ENCODE data around the gene PRM2.

The PRM2 gene

DNA sequence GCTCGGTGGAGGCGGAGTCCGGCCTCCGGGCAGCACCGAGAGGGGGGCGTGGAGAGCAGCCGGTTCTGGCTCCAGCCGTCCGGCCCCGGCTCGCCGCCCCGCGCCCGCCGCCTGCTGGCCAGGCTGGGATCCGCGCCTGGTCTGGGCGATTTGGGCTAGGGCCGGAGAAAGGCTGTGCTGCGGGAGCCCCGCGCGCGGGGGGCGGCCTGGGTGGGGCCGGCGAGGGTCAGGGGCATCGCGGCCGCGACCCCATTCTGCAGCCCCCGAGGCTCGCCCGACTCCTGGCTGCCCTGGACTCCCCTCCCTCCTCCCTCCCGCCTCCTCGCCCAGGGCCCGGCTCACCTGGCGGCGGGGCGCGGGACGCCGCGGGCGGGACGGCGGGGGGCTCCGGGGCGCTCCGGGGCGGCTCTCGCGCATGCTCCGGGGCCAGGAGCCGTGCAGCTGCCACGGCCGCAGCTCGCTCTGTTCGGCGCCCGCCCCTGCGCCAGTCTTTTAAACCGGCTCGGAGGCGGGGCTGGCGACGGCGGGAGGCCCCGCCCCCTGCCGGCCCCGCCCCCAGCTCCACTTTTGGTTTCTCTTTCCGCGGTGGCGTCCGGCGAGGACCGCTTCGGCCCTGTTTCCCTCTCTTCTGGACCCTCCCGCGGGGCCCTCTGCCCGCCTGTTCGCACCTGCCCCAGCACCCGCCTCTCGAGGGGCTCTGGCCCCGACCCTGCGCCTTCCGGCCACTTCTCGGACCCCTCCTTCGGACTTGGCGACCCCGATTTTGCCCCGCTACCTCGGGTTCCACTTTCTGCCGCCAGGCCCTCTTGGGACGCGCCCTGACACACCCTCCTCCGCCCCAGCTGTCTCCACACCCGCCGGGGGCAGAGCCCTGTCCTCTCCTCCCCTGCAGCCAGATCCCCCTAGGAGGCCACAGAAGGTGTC is 20.3 kb downstream of the PRM2 start, which contains the start of gene SOCS1:
SOCS1 (minus strand) TSS at position 468 of the 924 bp plus-strand sequence. CDS start 726 bp downstream, outside the sequence.
- Histone ChIP-seq H4K20me1 (ENCODE audit: control insufficient read depth, insufficient read depth, low read depth, low read length) (peaks cover 12% of the 10 kb centered on the region), H3F3A (ENCODE audit: control insufficient read depth, insufficient read depth) (peaks cover 21% of the 10 kb centered on the region), H3K4me2 (ENCODE audit: low read length) (peak within 1 kb of the TSS; percentile 98), H3K36me3 (ENCODE audit: control insufficient read depth, low read length) (peaks cover 40% of the 10 kb centered on the region), H3K9me3 (ENCODE audit: control insufficient read depth, insufficient read depth, low read length) (no peaks in the 10 kb centered on the region), H3K4me3 (ENCODE audit: low read length) (peak within 1 kb of the TSS; percentile 78), H3K79me2 (ENCODE audit: control insufficient read depth, low read length) (peaks cover 37% of the 10 kb centered on the region), H3K4me1 (ENCODE audit: control insufficient read depth, low read length) (peaks cover 59% of the 10 kb centered on the region), H3K9me2 (replicated peaks; ENCODE audit: control insufficient read depth, low read length) (no peaks in the 10 kb centered on the region), H3K27me3 (ENCODE audit: control insufficient read depth, low read length) (peaks cover 18% of the 10 kb centered on the region), H3K27ac (ENCODE audit: low read depth, low read length) (peak within 1 kb of the TSS; percentile 58)
- TF ChIP-seq EZH2phosphoT487 (IDR thresholded peaks at IDR 0.05; ENCODE audit: borderline replicate concordance, low read length) = no peak
- TF ChIP-seq, protein P1, sequence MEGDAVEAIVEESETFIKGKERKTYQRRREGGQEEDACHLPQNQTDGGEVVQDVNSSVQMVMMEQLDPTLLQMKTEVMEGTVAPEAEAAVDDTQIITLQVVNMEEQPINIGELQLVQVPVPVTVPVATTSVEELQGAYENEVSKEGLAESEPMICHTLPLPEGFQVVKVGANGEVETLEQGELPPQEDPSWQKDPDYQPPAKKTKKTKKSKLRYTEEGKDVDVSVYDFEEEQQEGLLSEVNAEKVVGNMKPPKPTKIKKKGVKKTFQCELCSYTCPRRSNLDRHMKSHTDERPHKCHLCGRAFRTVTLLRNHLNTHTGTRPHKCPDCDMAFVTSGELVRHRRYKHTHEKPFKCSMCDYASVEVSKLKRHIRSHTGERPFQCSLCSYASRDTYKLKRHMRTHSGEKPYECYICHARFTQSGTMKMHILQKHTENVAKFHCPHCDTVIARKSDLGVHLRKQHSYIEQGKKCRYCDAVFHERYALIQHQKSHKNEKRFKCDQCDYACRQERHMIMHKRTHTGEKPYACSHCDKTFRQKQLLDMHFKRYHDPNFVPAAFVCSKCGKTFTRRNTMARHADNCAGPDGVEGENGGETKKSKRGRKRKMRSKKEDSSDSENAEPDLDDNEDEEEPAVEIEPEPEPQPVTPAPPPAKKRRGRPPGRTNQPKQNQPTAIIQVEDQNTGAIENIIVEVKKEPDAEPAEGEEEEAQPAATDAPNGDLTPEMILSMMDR (IDR thresholded peaks at IDR 0.05; ENCODE audit: low read depth, low read length, poor library complexity, severe bottlenecking) = peak; percentile 90

DNA sequence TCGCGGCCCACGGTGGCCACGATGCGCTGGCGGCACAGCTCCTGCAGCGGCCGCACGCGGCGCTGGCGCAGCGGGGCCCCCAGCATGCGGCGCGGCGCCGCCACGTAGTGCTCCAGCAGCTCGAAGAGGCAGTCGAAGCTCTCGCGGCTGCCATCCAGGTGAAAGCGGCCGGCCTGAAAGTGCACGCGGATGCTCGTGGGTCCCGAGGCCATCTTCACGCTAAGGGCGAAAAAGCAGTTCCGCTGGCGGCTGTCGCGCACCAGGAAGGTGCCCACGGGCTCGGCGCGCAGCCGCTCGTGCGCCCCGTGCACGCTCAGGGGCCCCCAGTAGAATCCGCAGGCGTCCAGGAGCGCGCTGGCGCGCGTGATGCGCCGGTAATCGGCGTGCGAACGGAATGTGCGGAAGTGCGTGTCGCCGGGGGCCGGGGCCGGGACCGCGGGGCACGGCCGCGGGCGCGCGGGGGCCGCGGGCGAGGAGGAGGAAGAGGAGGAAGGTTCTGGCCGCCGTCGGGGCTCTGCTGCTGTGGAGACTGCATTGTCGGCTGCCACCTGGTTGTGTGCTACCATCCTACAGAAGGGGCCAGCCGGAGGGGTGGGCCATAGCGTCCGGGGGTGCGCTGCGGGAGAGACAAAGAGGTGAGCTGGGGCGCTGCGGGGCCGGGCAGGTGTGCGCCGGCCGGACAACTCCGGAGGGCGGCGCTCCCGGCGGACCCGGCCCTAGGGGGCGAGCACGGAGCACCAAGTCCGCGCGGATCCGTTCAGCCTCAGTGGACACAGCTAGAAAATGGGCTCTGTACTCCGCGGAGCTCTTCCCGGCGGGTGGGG is 21.2 kb downstream of the PRM2 start:
- Histone ChIP-seq H4K20me1 (ENCODE audit: control insufficient read depth, insufficient read depth, low read depth, low read length) (peaks cover 12% of the 10 kb centered on the region), H3K9me2 (replicated peaks; ENCODE audit: control insufficient read depth, low read length) (no peaks in the 10 kb centered on the region), H3K79me2 (ENCODE audit: control insufficient read depth, low read length) (peaks cover 37% of the 10 kb centered on the region), H3K36me3 (ENCODE audit: control insufficient read depth, low read length) (peaks cover 40% of the 10 kb centered on the region), H3K4me3 (ENCODE audit: low read length) (peak overlapping the region; percentile 78), H3F3A (ENCODE audit: control insufficient read depth, insufficient read depth) (peaks cover 24% of the 10 kb centered on the region), H3K27me3 (ENCODE audit: control insufficient read depth, low read length) (peaks cover 18% of the 10 kb centered on the region), H3K9me3 (ENCODE audit: control insufficient read depth, insufficient read depth, low read length) (no peaks in the 10 kb centered on the region), H3K4me1 (ENCODE audit: control insufficient read depth, low read length) (peaks cover 59% of the 10 kb centered on the region), H3K4me2 (ENCODE audit: low read length) (peak overlapping the region; percentile 98), H3K27ac (ENCODE audit: low read depth, low read length) (peak overlapping the region; percentile 58)
- no peak for TF ChIP-seq EZH2phosphoT487 (IDR thresholded peaks at IDR 0.05; ENCODE audit: borderline replicate concordance, low read length)
- TF ChIP-seq, protein P1 (IDR thresholded peaks at IDR 0.05; ENCODE audit: low read depth, low read length, poor library complexity, severe bottlenecking) = peak; percentile 52

DNA sequence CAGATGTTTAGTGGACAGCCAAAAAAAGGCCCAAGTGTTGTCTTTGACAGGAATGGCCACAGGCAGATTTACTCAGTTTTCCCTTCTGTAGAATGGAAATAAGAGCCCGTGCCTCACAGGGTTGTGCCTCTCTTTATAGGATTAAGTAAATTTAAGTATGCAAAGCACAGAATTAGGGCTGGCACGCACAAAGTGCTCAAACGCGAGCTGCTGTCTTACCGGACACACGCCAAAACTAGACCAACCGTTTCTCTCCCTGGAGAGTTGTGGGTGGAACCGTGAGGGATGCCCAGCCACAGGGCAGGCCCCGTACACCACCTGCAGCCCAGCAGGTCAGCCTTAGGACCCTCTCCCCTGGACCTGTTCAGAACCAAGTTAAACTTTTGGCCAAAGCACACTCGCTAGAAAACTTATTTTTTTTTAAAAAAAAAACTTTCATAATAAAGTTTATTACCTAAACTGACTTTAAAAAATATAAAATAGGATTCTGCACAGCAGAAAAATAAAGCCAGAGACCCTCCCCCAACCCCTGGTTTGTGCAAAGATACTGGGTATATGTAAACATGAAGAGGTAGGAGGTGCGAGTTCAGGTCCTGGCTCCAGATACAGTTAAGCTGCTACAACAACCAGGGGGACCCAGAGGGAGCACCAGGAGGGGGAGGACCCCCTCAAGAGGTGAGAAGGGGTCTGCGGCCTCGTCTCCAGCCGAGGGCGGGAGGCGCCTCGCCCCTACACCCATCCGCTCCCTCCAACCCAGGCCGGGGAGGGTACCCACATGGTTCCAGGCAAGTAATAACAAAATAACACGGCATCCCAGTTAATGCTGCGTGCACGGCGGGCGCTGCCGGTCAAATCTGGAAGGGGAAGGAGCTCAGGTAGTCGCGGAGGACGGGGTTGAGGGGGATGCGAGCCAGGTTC is 22.0 kb downstream of the PRM2 start:
- peak overlapping the region; percentile 58 for H3K27ac ChIP-seq (ENCODE audit: low read depth, low read length)
- H3K4me1 ChIP-seq (ENCODE audit: control insufficient read depth, low read length) = peaks cover 63% of the 10 kb centered on the region
- H3K79me2 ChIP-seq (ENCODE audit: control insufficient read depth, low read length) = peaks cover 37% of the 10 kb centered on the region
- H3K9me3 ChIP-seq (ENCODE audit: control insufficient read depth, insufficient read depth, low read length) = no peaks in the 10 kb centered on the region
- H3K27me3 ChIP-seq (ENCODE audit: control insufficient read depth, low read length) = peaks cover 18% of the 10 kb centered on the region
- H4K20me1 ChIP-seq (ENCODE audit: control insufficient read depth, insufficient read depth, low read depth, low read length) = peaks cover 12% of the 10 kb centered on the region
- no peaks in the 10 kb centered on the region for H3K9me2 ChIP-seq (replicated peaks; ENCODE audit: control insufficient read depth, low read length)
- TF ChIP-seq, protein P1 (IDR thresholded peaks at IDR 0.05; ENCODE audit: low read depth, low read length, poor library complexity, severe bottlenecking) = no peak
- no peak for TF ChIP-seq EZH2phosphoT487 (IDR thresholded peaks at IDR 0.05; ENCODE audit: borderline replicate concordance, low read length)
- H3K4me2 ChIP-seq (ENCODE audit: low read length) = peak overlapping the region; percentile 98
- H3K36me3 ChIP-seq (ENCODE audit: control insufficient read depth, low read length) = peaks cover 40% of the 10 kb centered on the region
- H3K4me3 ChIP-seq (ENCODE audit: low read length) = peak overlapping the region; percentile 78
- peaks cover 24% of the 10 kb centered on the region for H3F3A ChIP-seq (ENCODE audit: control insufficient read depth, insufficient read depth)
